Thyroid gland (tissue), 4 donors: ENCODE results near the gene TRAM2.

Source experiments
- CTCF ChIP-seq, 6 experiments: fragments of 200-600 bp in 3 of 6; fragments of 450-650 bp in 3 of 6; sonication (generic) in 3 of 6; IDR thresholded peaks; one replicate each; pipeline ENCODE4 v1.5.1; 2016 to 2019; ENCODE audit warnings: antibody characterized with exemption in 6 of 6, mild to moderate bottlenecking in 2 of 6, inconsistent platforms in 1 of 6, moderate library complexity in 1 of 6
- POLR2A ChIP-seq, 2 donors: fragments of 450-650 bp; IDR thresholded peaks; one replicate each; pipeline ENCODE4 v1.6.1; 2017; ENCODE audit warnings: antibody characterized with exemption in 2 of 2, mild to moderate bottlenecking in 2 of 2, moderate library complexity in 1 of 2

- no peak for TF ChIP-seq CTCF (IDR thresholded peaks at IDR 0.05)
- TF ChIP-seq POLR2A (IDR thresholded peaks at IDR 0.05): no peak
These were observed 93.8 kb downstream of the TRAM2 start for GRCh38 chr6:52482903-52483670.
